HG02970 (cell line): Measurements from ENCODE around the gene C10orf143.
"Not testable (repeated sequence)": the region's sequence is repeated elsewhere in the genome, so short reads cannot be mapped to it uniquely, and the experiment has no call there.

Source experiments
- ATAC-seq: cut with Tn5 transposase; IDR thresholded peaks from one replicate; pipeline ENCODE4 v1.9.1; 2021; ENCODE audit warnings: mild to moderate bottlenecking, moderate library complexity, moderate number of reproducible peaks; ENCODE audit not compliant: unreplicated experiment, low FRiP score

C10orf143 gene

DNA sequence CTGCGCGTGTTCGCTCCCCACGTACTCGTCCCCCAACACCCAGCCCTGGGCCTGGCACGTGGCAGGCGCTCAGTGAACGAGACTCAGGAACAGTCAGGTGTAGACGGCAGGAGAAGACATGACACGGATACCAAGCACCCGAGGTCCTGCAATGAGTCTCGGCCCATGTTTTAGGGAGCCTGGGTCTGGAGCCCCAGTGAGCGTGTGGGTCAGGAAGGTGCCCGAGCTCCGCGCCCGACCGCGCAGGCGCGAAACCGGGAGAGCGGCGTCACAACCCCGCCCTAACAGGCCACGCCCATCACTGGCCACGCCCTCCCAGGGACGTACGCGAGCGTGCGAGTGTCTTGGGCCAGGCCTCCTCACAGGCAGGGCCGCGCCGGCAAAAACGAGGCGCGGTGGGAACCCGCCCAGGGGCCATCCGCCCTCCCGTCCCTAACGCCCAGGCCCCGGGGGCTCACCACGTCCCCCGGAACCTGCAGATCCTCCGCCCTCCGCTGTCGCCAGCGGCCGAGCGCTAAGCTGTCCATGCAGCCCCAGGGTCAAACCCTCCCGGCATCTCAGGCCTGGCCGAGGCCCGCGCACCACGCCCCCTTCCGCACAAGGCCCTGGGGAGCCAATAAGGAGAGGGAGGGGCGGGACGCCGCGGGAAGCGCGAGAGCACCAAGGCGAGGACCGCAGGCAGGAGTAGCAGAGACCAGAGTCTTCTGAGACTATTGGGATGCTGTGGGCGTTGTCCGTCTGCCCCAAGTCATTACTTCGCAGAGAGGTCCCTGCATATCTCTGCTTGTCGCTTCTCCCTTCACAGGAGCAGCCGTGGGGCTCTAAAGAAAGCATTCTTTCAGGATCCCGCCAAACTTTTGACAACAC is at the start of gene C10orf143:
Gene C10orf143 (minus strand): TSS at position 585 of the 867 bp plus-strand sequence. CDS start 58 bp downstream, at position 527.
- peak; percentile 89 for ATAC-seq

DNA sequence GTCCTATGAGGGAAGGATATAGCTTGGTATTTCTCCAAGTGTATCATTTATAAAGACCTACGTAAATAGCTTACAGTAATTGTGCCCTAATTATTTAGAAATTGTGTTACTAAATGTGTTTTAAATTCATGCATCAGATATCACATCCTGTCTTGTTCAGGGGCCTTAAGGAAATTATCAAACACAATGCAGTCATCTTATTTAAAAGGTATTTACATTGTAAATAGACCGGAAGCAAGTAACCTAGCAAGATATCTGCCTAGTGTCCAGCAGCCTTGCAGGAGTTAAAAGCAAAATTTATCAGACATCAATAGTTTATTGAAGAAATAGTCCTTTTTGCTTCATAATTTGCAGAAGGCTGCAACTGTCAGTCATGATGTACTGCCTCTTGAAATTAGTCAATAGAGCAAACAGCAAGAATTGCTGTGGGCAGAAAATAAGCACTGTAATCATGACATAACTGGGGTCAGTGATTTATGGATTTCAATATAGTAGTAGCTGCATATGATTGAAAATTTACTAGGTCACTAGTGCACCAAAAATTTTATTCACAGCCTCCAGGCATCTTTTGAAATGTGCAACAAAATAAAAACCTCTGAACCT is 48.7 kb upstream of the C10orf143 start:
- no peak for ATAC-seq

DNA sequence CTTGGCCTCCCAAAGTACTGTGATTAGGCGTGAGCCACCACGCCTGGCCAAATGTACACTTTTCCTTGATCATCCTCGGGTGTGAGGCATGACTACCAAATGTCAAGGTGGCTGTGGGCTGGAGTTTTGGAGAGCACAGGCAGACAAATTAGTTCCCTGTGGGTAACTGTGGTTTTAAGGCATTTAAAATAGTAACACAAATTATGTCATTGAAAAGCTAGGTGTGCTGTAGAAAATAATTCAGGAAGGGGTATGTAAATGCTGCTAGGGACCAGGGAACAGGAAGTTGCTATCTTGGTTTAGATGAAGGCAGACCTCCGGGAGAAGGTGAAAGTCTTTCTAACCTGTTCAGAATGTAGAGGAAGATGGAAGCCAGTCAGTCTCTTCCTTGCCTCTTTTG is 35.4 kb upstream of the C10orf143 start:
- ATAC-seq, result no peak

DNA sequence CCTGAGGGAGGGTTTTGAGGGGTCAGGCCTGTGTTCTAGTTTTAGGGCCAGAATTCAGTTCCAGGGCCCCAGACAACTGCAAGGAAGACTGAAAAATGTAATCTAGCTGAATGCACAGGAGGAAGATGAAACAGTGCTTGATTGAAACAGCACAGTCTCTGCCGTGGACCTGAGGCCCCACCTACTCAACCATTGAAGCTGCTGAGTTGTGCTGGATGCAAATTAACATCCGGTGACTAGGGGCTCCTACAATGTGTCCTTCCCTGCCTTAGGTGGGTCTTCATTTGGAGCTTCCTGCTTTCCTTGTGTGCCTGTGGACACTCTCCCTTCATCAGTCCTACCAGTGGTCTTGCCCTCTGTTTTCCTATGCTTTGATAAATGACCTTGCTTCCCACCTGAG is 31.2 kb upstream of the C10orf143 start:
- ATAC-seq, result peak; percentile 67

DNA sequence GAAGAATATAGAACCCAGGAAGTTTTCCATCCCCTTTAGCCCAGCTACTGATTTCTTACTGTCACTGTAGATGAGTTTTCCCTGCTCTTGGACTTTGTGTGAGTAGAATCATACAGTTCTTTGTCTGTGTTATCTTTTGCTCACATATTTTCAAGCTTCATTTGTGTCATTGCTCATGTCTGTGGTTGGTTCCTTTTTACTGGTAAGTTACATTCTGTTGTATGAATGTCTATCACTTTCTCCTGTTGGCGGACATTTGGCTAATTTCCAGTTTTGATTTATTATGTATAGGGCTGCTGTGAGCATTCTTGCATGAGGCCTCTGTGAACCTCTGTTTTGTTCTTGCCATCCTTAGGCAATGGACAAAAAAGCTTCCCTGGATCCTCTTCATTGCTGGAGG is 30.8 kb upstream of the C10orf143 start:
- no peak for ATAC-seq

DNA sequence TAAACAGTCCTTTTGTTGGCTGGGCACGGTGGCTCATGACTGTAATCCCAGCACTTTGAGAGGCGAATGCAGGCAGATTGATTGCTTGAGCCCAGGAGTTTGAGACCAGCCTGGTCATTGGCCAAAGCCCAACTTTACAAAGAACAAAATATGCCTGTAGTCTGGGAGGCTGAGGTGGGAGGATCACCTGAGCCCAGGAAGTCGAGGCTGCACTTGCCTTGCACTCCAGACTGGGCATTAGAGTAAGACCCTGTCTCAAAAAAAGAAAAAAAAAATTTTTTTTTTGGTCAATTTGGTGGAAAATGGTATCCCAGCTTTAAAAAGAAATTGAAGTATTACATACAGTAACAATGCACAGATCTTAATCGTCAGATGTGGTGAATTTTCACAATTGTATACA is 30.4 kb upstream of the C10orf143 start:
- no peak for ATAC-seq

DNA sequence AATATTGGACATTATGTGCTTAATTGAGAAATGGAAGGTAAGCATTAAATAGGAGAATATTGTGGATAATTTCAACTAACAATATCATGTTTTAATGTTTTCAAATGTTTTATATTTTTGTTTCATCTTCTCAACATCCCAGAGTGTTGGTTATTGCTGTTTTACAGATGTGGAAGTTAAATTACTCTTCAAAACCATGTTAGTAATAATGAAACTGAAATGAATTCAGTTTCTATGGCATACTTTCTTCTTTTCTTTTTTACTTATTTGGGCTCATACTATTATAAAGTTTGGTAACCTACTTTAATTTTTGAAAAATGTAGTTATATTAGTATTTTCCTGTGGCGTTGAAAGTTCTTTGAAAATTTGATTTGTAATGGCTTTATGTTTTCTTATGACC is 29.8 kb upstream of the C10orf143 start:
- no peak for ATAC-seq

DNA sequence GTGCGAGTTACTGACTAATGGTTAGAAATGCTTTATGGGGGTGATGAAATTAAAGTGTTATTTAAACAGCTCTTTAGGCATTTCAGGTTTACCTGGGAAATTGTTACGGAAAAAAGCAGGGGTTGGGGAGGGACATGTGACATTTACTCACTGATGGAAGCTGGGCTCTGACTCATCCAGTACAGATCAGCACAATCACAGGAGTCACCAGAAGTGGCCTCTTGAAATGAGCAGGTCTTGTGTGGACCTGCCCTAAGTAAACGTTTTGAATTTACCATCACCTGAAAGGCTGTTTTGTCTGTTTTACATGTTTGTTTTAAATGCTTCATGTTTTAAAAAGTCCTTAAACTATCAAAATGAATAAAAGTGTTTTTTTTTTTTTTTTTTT is 27.8 kb upstream of the C10orf143 start:
- ATAC-seq, result no peak

DNA sequence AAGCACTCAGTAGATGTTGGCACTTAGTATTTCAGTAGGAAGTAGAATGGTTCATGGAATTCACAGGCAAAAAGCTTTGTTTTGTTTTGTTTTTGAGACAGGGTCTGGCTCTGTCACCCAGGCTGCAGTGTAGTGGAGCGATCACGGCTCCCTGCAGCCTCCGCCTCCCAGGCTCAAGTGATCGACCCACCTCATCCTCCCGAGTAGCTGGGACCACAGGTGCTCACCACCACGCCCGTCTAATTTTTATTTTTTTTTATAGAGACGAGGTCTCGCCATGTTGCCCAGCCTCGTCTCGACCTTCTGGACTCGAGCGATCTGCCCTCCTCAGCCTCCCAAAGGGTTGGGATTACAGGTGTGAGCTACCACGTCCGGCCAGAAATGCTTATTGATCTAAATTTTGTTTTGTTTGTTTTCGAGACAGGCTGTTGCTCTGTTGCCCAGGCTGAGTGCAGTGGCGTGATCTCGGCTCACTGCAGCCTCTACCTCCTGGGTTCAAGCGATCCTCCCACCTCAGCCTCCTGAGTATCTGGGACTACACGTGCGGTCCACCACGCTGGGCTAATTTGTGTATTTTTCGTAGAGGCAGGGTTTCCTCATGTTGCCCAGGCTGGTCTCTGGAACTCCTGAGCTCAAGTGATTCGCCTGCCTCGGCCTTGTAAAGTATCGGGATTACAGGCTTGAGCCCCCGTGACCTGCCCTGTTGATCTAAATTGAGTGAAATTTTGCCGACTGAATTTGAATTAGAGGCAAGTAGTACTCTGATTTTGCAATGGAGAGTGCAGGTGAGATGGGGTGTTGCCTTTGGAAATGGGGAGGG is 27.2 kb upstream of the C10orf143 start:
- ATAC-seq, result no peak

DNA sequence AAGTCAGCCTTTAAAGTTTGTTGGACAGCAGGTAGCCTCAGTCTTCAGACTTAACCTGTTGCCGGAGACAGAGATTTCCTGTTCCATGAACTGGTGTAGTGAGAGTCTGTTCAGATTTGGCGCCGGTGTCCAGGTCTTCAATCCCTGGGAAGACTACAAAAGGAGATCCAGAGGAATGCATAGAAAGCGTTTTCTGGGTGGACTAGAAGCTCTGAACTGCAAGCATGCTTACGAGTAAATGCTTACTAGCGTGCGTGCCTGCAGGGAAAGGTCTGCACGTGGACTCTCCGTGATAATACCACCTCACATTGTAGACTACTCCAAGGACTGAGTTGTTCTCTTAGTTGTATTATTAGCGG is 26.4 kb upstream of the C10orf143 start:
- ATAC-seq, result no peak

DNA sequence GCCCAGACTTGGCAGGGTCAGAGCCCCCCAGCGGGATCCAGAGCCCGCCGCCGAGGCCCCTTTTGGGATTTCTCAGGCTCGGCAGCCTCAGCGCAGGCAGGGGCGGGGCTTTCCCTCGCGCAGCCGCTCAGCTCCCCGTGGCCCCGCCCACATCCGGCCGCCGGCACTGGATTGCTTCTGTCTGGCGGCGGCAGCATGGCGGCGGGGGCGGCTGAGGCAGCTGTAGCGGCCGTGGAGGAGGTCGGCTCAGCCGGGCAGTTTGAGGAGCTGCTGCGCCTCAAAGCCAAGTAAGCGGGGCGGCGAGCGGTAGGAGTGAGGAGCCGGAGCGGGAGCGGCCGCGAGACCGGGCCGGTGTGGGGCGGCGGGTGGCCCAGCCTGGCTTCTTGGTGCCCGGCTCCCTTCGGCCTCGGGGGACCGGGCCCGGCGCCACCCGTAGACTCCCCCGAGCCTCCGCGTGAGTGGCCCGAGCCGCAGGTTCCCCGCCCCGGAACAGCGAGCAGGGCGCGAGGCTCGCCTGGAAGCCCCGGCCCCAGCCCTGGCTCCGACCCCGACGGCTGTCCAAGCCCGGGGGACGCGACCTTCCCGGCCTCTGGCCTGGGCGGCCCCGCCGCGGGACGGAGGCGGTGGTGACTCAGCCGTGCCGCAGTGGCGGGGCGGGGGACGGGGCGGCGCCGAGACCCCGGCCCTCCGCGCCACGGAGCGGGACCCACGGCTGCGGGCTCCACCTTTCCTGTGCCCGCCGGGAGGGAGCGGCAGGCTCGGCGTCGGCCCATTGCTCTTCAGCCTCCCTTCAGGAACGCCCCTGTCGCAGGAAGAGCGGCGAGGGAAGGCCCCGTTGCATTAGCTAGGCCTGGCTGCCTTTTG is 25.8 kb upstream of the C10orf143 start, which contains the start of gene GLRX3:
Gene GLRX3 (plus strand): TSS at position 166 of the 864 bp plus-strand sequence. CDS start 30 bp downstream, at position 196.
- peak; percentile 85 for ATAC-seq

DNA sequence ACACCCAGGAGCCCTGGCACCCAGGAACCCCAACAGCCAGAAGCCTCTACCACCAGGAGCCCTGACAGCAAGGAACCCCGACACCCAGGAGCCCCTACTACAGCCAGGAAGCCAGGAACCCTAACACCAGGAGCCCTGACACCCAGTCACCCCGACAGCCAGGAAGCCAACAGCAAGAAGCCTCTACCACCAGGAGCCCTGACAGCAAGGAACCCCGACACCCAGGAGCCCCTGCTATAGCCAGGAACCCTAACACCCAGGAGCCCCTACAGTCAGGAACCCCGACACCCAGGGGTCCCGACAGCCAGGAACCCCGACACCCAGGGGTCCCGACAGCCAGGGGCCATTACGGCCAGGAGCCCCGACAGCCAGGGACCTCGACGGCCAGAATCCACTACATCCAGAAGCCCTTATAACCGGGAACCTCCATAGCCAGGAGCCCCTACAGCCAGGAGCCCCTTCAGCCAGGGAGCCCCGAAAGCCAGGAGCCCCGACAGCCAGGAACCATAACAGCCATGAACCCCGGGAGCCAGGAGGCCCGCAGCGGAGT is 25.1 kb upstream of the C10orf143 start:
- ATAC-seq, result no peak

DNA sequence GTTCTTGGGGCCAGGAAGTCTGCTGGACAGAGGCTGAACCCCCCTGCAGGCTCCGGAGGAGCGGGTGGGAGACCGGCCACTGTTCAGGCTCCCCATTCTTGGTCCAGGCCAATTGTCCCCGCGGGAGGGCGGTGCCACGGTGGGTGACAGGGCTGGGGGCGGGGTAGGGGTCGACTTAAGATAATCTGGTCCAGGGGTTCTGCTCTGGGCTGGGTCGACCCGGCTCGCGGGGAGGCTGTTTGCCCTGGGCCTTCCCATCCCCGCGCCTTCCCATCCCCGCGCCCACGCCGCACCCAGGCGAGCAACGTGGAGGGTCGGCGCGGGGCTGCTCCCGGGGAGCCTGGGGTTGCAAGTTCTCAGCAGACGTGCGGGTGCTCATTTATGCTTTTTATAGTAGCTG is 18.3 kb upstream of the C10orf143 start:
- ATAC-seq, result no peak

DNA sequence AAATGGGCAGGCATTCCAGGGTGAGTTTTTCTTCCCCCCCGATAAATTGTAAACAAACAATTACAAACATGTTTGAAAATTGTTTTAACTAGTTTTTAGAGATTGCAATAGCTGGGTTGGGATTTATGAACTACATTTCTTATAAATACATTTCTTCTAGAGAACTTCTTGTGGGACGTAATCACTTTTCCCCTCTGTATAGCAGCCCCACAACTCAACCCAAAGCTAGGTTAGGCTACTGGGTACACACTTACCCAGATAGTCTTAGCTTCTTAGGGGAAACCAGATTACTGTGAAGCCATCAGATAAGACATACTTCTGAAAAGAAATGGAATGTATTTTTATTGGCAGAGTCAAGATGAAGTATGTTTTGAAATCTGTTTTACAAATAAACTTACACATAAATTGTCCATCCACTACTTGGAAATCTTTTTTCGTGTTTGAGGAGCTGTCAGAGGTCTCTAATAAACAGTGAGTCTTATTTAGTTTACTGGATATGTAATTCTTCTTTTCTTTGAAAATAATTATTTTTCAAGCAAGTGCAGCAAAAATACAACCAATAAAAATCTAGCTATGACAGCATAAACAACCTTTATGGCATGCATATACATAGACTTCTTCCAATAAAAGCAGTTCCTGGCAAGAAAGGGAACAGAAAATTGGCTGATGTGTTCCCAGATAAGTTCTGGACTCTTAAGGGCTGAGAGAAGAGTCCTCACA is 17.6 kb upstream of the C10orf143 start:
- no peak for ATAC-seq

DNA sequence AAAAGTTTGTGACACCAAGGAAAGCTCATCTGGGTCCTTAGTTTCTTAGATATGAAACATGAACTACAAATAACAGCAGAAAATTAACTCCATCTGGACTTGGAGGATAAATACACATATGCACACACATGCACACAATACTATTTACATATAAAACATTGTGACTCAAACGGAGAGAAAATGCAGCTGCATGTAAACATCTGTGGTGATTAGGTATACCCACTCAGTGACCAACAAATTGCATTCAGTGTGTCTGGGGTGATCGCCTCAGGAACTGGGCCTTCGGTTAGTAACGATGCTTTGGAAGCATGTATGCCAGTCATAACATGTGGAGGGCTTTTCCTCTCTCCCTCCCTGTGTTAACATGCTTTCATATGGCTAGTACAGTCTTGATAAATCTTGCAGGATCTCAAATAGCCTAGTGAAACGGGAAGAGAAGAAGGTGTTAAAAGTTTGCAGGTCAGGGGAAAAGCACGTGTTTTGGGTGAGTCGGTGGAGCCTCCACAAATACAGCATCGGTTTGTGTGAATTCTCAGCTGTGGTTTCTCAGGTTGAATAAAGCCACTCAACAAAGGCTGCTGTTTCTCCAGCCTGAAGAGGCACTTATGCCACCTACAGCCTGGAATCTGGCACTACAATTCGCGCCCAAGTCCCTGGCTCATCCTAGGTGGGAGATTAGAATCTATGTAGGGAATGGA is 16.9 kb upstream of the C10orf143 start:
- ATAC-seq, result peak; percentile 67

DNA sequence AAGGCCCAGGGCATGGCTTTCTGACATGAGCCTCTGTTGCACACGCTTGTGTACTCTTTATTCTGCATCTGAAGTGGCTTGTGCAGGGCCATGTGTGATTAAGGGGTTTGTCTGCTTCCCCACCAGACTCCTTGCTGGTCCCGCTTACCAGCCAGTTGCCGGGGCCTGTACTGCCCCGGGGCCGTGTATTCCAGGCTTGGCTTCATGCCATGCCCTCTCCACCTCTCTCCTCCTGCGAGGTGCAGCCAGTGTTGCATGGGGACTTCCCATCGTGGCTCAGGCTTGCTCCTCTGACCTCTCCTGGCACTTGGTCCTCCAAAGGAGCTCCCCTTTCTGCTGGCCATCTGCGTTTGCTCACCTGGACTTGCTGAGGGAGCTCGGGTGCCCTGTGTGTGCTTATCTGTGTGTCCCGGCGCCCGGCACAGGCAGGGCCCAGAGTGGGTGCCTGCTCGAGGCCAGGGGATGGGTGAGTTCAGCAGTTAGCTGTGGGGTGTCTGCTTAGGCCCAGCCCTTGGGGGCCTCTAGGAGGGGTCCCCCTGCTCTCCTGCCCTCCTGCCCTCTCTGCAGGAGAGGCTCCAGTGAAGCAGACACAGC is 11.0 kb upstream of the C10orf143 start:
- no peak for ATAC-seq

DNA sequence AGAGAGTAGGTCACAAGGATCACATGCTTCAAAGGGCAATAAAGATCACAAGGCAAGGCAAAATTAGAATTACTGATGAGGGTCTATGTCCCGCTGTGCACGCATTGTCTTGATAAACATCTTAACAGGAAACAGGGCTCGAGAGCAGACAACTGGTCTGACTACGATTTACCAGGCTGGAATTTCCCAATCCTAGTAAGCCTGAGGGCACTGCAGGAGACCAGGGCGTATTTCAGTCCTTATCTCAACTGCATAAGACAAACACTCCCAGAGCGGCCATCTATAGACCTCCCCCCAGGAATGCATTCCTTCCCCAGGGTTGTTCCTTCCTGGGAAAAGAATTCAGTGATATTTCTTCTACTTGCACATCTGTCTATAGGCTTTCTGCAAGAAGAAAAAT is 6.9 kb upstream of the C10orf143 start:
- ATAC-seq, result not testable (repeated sequence)

DNA sequence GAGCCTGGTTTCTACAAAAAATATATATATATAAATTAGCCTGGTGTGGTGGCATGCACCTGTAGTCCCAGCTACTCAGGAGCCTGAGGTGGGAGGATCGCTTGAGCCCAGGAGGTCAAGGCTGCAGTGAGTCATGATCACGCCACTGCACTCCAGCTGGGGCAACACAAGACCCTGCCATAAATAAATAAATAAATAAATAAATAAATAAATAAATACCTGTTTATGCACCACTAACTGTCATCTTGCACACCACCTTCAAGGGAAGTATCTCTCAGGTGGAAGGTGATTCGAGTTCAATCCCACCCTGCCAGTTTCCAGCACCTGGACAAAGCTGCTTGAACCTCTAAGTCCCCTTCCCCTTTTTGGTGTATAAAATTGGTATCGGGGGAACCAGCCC is 6.3 kb upstream of the C10orf143 start:
- not testable (repeated sequence) for ATAC-seq
